SK-N-SH (cell line): ENCODE measurements around the gene VPS52. TPM values are rescaled to one million over a fixed set of nuclear protein-coding genes. Genes with fewer than 3 reads are reported as not detected.

Source experiments
- CTCF ChIA-PET: fragments of 300-600, 350-600 bp; formaldehyde crosslinking; extraction: SDS; loops from one replicate; lab custom pipeline; 2021; lab: Yijun Ruan, JAX
- POLR2A ChIA-PET: fragments of 350-600 bp; sonication (Branson Sonifier 250); formaldehyde crosslinking; extraction: SDS; loops from one replicate; lab custom pipeline; 2020; ENCODE audit warnings: antibody characterized with exemption, inconsistent platforms; lab: Yijun Ruan, JAX
- DNase-seq: peaks from one replicate; pipeline ENCODE4 v3.0.0; 2012
- H2AFZ ChIP-seq: fragments of 200-600 bp; sonication (generic); 2 replicates; pipeline ENCODE4 v1.8.1; 2016; ENCODE audit warnings: antibody characterized with exemption, mild to moderate bottlenecking, low read depth
- H3F3A ChIP-seq: fragments of 200-600 bp; sonication (generic); replicated peaks from 2 replicates; pipeline ENCODE3; 2016; ENCODE audit warnings: antibody characterized with exemption, mild to moderate bottlenecking; ENCODE audit not compliant: insufficient read depth
- H3K27ac ChIP-seq, 2 experiments: fragments of 200-500 bp in 1 of 2; fragments of 200-600 bp in 1 of 2; sonication (Bioruptor generic) in 1 of 2; sonication (generic), shearing (Covaris generic) in 1 of 2; 2 replicates each; pipeline versions ENCODE4 v1.5.1 to v1.6.1; 2014 to 2016; ENCODE audit warnings: low read depth in 2 of 2, inconsistent platforms in 1 of 2, low read length in 1 of 2, mild to moderate bottlenecking in 1 of 2, mixed read lengths in 1 of 2
- H3K27me3 ChIP-seq: fragments of 200-600 bp; sonication (generic), shearing (Covaris generic); 2 replicates; pipeline ENCODE4 v1.6.1; 2016; ENCODE audit warnings: mixed run types; ENCODE audit not compliant: insufficient read depth
- H3K36me3 ChIP-seq, 2 experiments: fragments of 200-500 bp in 1 of 2; fragments of 200-600 bp in 1 of 2; sonication (Bioruptor generic) in 1 of 2; sonication (generic) in 1 of 2; replicated peaks in 1 of 2; 2 replicates each; pipeline versions ENCODE3 to v1.5.1; 2014 to 2016; ENCODE audit warnings: low read length in 1 of 2, mild to moderate bottlenecking in 1 of 2; ENCODE audit not compliant: insufficient read depth in 2 of 2, control insufficient read depth in 1 of 2
- H3K4me1 ChIP-seq, 2 experiments: fragments of 200-500 bp in 1 of 2; fragments of 200-600 bp in 1 of 2; sonication (Bioruptor generic) in 1 of 2; sonication (generic), shearing (Covaris generic) in 1 of 2; 2 replicates each; pipeline versions ENCODE4 v1.5.1 to v1.6.1; 2014 to 2016; ENCODE audit warnings: low read depth in 1 of 2, low read length in 1 of 2, mixed run types in 1 of 2; ENCODE audit not compliant: insufficient read depth in 2 of 2, control insufficient read depth in 1 of 2
- H3K4me2 ChIP-seq: fragments of 200-600 bp; sonication (generic), shearing (Covaris generic); 2 replicates; pipeline ENCODE4 v1.6.1; 2017; ENCODE audit warnings: mixed run types
- H3K4me3 ChIP-seq, 2 experiments: fragments of 200-500 bp in 1 of 2; fragments of 200-600 bp in 1 of 2; sonication (Bioruptor generic) in 1 of 2; sonication (generic), shearing (Covaris generic) in 1 of 2; 2 replicates each; pipeline versions ENCODE4 v1.5.1 to v1.8.1; 2014 to 2016; ENCODE audit warnings: low read depth in 2 of 2, inconsistent platforms in 1 of 2, low read length in 1 of 2, mild to moderate bottlenecking in 1 of 2, mixed read lengths in 1 of 2, moderate library complexity in 1 of 2
- H3K79me2 ChIP-seq: fragments of 200-600 bp; sonication (generic); 2 replicates; pipeline ENCODE4 v1.8.1; 2017; ENCODE audit warnings: mild to moderate bottlenecking; ENCODE audit not compliant: insufficient read depth
- H3K9ac ChIP-seq: fragments of 200-600 bp; sonication (generic); 2 replicates; pipeline ENCODE4 v1.6.1; 2017; ENCODE audit warnings: mixed run types
- H3K9me2 ChIP-seq: fragments of 200-600 bp; sonication (generic); 2 replicates; pipeline ENCODE4 v1.6.1; 2017; ENCODE audit warnings: mixed run types
- H3K9me3 ChIP-seq: fragments of 200-600 bp; sonication (generic); 2 replicates; pipeline ENCODE4 v1.6.1; 2017; ENCODE audit warnings: mixed run types, mild to moderate bottlenecking, moderate library complexity
- H4K20me1 ChIP-seq: fragments of 200-600 bp; sonication (generic); 2 replicates; pipeline ENCODE4 v1.6.1; 2017; ENCODE audit warnings: mild to moderate bottlenecking, mixed run types; ENCODE audit not compliant: insufficient read depth
- ELF1 ChIP-seq: IDR thresholded peaks from 2 replicates; pipeline ENCODE4 v1.4.0; 2012
- EZH2phosphoT487 ChIP-seq: fragments of 200-600 bp; sonication (generic); IDR thresholded peaks from 2 replicates; pipeline ENCODE4 v1.6.1; 2017; ENCODE audit warnings: low read depth, mixed run types, mild to moderate bottlenecking, antibody characterized with exemption, moderate library complexity, borderline replicate concordance
- FOXJ3 ChIP-seq: sonication (generic); formaldehyde crosslinking; IDR thresholded peaks from 2 replicates; pipeline ENCODE4 v1.5.1; 2020; ENCODE audit warnings: mild to moderate bottlenecking, missing genetic modification reagents
- MEF2A ChIP-seq: IDR thresholded peaks from 2 replicates; pipeline ENCODE4 v1.4.0; 2012; ENCODE audit warnings: low read depth, borderline replicate concordance
- MXI1 ChIP-seq: IDR thresholded peaks from 2 replicates; pipeline ENCODE4 v1.6.1; 2012; ENCODE audit warnings: mild to moderate bottlenecking, low read depth, low read length, improper control_type of control experiment
- NFIC ChIP-seq: IDR thresholded peaks from 2 replicates; pipeline ENCODE4 v1.4.0; 2012; ENCODE audit warnings: borderline replicate concordance
- POLR2AphosphoS5 ChIP-seq: IDR thresholded peaks from 2 replicates; pipeline ENCODE4 v1.6.1; 2012; ENCODE audit warnings: low read depth, low read length
- RAD21 ChIP-seq: IDR thresholded peaks from 2 replicates; pipeline ENCODE4 v1.6.1; 2012; ENCODE audit warnings: mild to moderate bottlenecking, low read length
- RFX5 ChIP-seq: IDR thresholded peaks from 2 replicates; pipeline ENCODE4 v1.6.1; 2012; ENCODE audit warnings: mild to moderate bottlenecking, improper control_type of control experiment, low read length
- SMC3 ChIP-seq: IDR thresholded peaks from 2 replicates; pipeline ENCODE4 v1.6.1; 2012; ENCODE audit warnings: low read depth, low read length, improper control_type of control experiment
- TCF12 ChIP-seq: IDR thresholded peaks from 2 replicates; pipeline ENCODE4 v1.4.0; 2012
- TEAD4 ChIP-seq: IDR thresholded peaks from 2 replicates; pipeline ENCODE4 v1.4.0; 2012; ENCODE audit warnings: mild to moderate bottlenecking, borderline replicate concordance; ENCODE audit not compliant: insufficient read depth
- WGBS: methylation state at CpG from one replicate; pipeline ENCODE4 v1.1.6; 2017; ENCODE audit warnings: low lambda C conversion rate; 5-methylcytosine and 5-hydroxymethylcytosine counted together
- polyA plus RNA-seq, 3 experiments: library from polyadenylated mRNA; depleted of rRNA; stranded (reverse); fragments of >200 nt; gene quantifications; 2 replicates each; pipeline ENCODE4 v1.2.3, GENCODE V29; 2012
- TF ChIP-seq, protein P1 (sequence below): IDR thresholded peaks from 2 replicates; pipeline ENCODE4 v1.6.1; 2012; ENCODE audit warnings: mild to moderate bottlenecking, low read depth, low read length, moderate library complexity
- TF ChIP-seq, protein P2 (sequence below): IDR thresholded peaks from 2 replicates; pipeline ENCODE4; 2012
- TF ChIP-seq, protein P3 (sequence below): fragments of 150-350 bp; IDR thresholded peaks from 2 replicates; pipeline ENCODE4 v1.6.1; 2017; ENCODE audit warnings: antibody characterized with exemption, low read length, low read depth, borderline replicate concordance
- TF ChIP-seq, protein P4 (sequence below): fragments of 200-600 bp; sonication (generic); IDR thresholded peaks from 2 replicates; pipeline ENCODE4 v1.6.1; 2017; ENCODE audit warnings: antibody characterized with exemption, mild to moderate bottlenecking, moderate library complexity

VPS52 gene
- polyA plus RNA-seq, 1 of the 3 experiments (the other 2 are of a cell fraction): 74.0 TPM

DNA sequence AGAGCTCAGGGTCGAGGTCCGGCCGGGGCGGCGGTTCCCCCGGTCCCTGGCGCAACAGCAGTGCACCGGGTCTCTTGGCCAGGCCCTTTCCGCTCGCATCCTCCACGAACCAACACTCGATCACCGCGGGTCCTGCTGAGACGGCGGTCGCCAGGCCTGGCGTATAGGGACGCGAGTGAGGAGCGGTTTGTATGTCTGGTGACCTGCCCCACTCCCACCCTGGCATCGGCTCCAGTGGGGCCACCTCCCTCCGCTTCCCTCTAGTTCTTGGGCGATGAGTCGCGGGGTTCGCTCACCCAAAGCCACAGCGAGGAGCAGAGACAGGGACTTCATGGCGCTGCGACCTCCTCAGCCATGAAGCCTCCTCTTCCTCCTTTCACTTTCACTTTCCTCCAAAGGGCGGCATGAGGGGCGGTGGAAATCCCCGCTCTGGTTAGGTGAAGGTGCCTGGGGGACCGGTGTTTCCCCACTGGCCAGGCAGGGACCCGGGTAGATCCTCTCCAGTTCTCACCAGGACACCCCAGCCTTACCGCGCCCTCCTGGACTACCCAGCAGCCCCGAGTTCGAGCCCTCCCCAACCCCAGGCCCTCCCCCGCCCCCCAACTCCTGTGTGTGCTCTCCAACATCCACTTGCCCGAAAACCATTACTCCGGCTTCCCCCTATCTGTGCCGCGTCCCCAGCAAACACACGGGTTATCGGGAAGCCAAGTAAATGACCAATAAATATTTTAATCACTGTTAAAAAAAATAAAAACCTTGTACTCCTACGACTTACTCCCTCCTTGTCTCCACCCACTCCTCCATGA lies 42.2 kb upstream of the VPS52 start, which contains the start of gene TAPBP:
Gene TAPBP (minus strand): TSS at position 370 of the 806 bp plus-strand sequence. CDS start 37 bp downstream, at position 333.
- H3K4me2 ChIP-seq: peak within 1 kb of the TSS; percentile 100
- DNase-seq: peak; percentile 75
- no peaks in the 10 kb centered on the region for H3K27me3 ChIP-seq
- H2AFZ ChIP-seq: peak within 1 kb of the TSS; percentile 64
- peak within 1 kb of the TSS; percentile 89 to 94 for H3K27ac ChIP-seq
- H3K4me1 ChIP-seq: peaks cover 8 to 30% of the 10 kb centered on the region in 2 experiments; a peak in 1 of 4 replicates
- peaks cover 17% of the 10 kb centered on the region for H3F3A ChIP-seq
- peaks cover 5 to 21% of the 10 kb centered on the region in 2 experiments for H3K36me3 ChIP-seq
- peaks cover 66% of the 10 kb centered on the region for H3K79me2 ChIP-seq
- H3K4me3 ChIP-seq: peak within 1 kb of the TSS; percentile 76 to 94
- ChIA-PET CTCF (interaction anchor here (2.1 to 3.5 kb wide), 2 partner anchors 15 to 31 kb away, joined by 9 to 26 read pairs; partner anchors contain the start of gene RGL2), POLR2A (interaction anchor here (0.6 to 2.2 kb wide), 4 partner anchors 12 to 117 kb away, joined by 3 to 14 read pairs (median 3); partner anchors contain the start of gene RGL2)
- H3K9me3 ChIP-seq: no peaks in the 10 kb centered on the region
- peaks cover 8% of the 10 kb centered on the region; the same call in 1 of the 2 replicates for H4K20me1 ChIP-seq
- under 1% methylated on average over 19 of the region's 47 CpGs for WGBS
- TF ChIP-seq TEAD4 (no peak), NFIC (peak; percentile 3; the same call in 1 of the 2 replicates), EZH2phosphoT487 (no peak), TCF12 (no peak), POLR2AphosphoS5 (peak; percentile 47; the same call in 1 of the 2 replicates), MXI1 (0 out of 2 replicates have a peak, but pooled peaks have one; percentile 5), RFX5 (no peak), SMC3 (no peak), ELF1 (no peak), MEF2A (no peak), FOXJ3 (CRISPR knock-in tag) (no peak), RAD21 (no peak)
- TF ChIP-seq, protein P1, sequence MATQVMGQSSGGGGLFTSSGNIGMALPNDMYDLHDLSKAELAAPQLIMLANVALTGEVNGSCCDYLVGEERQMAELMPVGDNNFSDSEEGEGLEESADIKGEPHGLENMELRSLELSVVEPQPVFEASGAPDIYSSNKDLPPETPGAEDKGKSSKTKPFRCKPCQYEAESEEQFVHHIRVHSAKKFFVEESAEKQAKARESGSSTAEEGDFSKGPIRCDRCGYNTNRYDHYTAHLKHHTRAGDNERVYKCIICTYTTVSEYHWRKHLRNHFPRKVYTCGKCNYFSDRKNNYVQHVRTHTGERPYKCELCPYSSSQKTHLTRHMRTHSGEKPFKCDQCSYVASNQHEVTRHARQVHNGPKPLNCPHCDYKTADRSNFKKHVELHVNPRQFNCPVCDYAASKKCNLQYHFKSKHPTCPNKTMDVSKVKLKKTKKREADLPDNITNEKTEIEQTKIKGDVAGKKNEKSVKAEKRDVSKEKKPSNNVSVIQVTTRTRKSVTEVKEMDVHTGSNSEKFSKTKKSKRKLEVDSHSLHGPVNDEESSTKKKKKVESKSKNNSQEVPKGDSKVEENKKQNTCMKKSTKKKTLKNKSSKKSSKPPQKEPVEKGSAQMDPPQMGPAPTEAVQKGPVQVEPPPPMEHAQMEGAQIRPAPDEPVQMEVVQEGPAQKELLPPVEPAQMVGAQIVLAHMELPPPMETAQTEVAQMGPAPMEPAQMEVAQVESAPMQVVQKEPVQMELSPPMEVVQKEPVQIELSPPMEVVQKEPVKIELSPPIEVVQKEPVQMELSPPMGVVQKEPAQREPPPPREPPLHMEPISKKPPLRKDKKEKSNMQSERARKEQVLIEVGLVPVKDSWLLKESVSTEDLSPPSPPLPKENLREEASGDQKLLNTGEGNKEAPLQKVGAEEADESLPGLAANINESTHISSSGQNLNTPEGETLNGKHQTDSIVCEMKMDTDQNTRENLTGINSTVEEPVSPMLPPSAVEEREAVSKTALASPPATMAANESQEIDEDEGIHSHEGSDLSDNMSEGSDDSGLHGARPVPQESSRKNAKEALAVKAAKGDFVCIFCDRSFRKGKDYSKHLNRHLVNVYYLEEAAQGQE: no peak
- TF ChIP-seq, protein P2, sequence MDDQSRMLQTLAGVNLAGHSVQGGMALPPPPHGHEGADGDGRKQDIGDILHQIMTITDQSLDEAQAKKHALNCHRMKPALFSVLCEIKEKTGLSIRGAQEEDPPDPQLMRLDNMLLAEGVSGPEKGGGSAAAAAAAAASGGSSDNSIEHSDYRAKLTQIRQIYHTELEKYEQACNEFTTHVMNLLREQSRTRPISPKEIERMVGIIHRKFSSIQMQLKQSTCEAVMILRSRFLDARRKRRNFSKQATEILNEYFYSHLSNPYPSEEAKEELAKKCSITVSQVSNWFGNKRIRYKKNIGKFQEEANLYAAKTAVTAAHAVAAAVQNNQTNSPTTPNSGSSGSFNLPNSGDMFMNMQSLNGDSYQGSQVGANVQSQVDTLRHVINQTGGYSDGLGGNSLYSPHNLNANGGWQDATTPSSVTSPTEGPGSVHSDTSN: no peak; the same call in 1 of the 2 replicates
- TF ChIP-seq, protein P3, sequence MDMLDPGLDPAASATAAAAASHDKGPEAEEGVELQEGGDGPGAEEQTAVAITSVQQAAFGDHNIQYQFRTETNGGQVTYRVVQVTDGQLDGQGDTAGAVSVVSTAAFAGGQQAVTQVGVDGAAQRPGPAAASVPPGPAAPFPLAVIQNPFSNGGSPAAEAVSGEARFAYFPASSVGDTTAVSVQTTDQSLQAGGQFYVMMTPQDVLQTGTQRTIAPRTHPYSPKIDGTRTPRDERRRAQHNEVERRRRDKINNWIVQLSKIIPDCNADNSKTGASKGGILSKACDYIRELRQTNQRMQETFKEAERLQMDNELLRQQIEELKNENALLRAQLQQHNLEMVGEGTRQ: no peak
- TF ChIP-seq, protein P4, sequence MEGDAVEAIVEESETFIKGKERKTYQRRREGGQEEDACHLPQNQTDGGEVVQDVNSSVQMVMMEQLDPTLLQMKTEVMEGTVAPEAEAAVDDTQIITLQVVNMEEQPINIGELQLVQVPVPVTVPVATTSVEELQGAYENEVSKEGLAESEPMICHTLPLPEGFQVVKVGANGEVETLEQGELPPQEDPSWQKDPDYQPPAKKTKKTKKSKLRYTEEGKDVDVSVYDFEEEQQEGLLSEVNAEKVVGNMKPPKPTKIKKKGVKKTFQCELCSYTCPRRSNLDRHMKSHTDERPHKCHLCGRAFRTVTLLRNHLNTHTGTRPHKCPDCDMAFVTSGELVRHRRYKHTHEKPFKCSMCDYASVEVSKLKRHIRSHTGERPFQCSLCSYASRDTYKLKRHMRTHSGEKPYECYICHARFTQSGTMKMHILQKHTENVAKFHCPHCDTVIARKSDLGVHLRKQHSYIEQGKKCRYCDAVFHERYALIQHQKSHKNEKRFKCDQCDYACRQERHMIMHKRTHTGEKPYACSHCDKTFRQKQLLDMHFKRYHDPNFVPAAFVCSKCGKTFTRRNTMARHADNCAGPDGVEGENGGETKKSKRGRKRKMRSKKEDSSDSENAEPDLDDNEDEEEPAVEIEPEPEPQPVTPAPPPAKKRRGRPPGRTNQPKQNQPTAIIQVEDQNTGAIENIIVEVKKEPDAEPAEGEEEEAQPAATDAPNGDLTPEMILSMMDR: no peak
- no peaks in the 10 kb centered on the region for H3K9me2 ChIP-seq
- H3K9ac ChIP-seq: peak within 1 kb of the TSS; percentile 96
